Liver (tissue), 9 donors: ENCODE results near the gene ZFP36. TPM values are rescaled to one million over a fixed set of nuclear protein-coding genes. Genes with fewer than 3 reads are reported as not detected.
"Not testable (repeated sequence)": the region's sequence is repeated elsewhere in the genome, so short reads cannot be mapped to it uniquely, and the experiment has no call there.

ENCODE experiments used
- DNase-seq: peaks from one replicate; pipeline ENCODE4 v3.0.0-alpha.2; 2017; ENCODE audit warnings: low spot score
- H3K27ac ChIP-seq, 2 donors: one replicate each; pipeline ENCODE4 v1.7.0; 2013; ENCODE audit warnings: inconsistent platforms in 2 of 2, low read length in 2 of 2, control low read depth in 1 of 2, low read depth in 1 of 2, mild to moderate bottlenecking in 1 of 2
- H3K27me3 ChIP-seq, 4 donors: one replicate each; pipeline versions ENCODE4 v1.6.1 to v1.7.0; 2013; ENCODE audit warnings: low read length in 3 of 4, inconsistent platforms in 1 of 4, mild to moderate bottlenecking in 1 of 4, moderate library complexity in 1 of 4; ENCODE audit not compliant: control insufficient read depth in 4 of 4, insufficient read depth in 4 of 4
- H3K36me3 ChIP-seq, 4 donors: one replicate each; pipeline versions ENCODE4 v1.6.1 to v1.7.0; 2013; ENCODE audit warnings: low read length in 3 of 4, mild to moderate bottlenecking in 3 of 4, low read depth in 1 of 4, moderate library complexity in 1 of 4; ENCODE audit not compliant: control insufficient read depth in 4 of 4, insufficient read depth in 3 of 4
- H3K4me1 ChIP-seq, 4 donors: one replicate each; pipeline versions ENCODE4 v1.6.1 to v1.7.0; 2013; ENCODE audit warnings: low read length in 3 of 4, mild to moderate bottlenecking in 3 of 4, moderate library complexity in 1 of 4; ENCODE audit not compliant: control insufficient read depth in 4 of 4, insufficient read depth in 4 of 4
- H3K4me3 ChIP-seq, 3 donors: one replicate each; pipeline versions ENCODE4 v1.6.1 to v1.7.0; 2013; ENCODE audit warnings: low read length in 3 of 3, control low read depth in 1 of 3, low read depth in 1 of 3, mild to moderate bottlenecking in 1 of 3
- H3K9ac ChIP-seq, 2 donors: one replicate each; pipeline ENCODE4 v1.7.0; 2013; ENCODE audit warnings: low read length in 2 of 2, mild to moderate bottlenecking in 2 of 2, moderate library complexity in 2 of 2, control low read depth in 1 of 2, low read depth in 1 of 2
- H3K9me3 ChIP-seq, 4 donors: one replicate each; pipeline versions ENCODE4 v1.6.1 to v1.7.0; 2013; ENCODE audit warnings: low read length in 3 of 4; ENCODE audit not compliant: control insufficient read depth in 4 of 4
- ATF3 ChIP-seq: IDR thresholded peaks from 2 replicates; pipeline ENCODE4 v1.6.1; 2016; ENCODE audit warnings: antibody characterized with exemption
- EGR1 ChIP-seq, 2 donors: IDR thresholded peaks; 2 replicates each; pipeline ENCODE4 v1.6.1; 2016 to 2018; ENCODE audit warnings: antibody characterized with exemption in 2 of 2, low read depth in 2 of 2
- FOXA1 ChIP-seq: IDR thresholded peaks from 2 replicates; pipeline ENCODE4 v1.6.1; 2016; ENCODE audit warnings: antibody characterized with exemption
- FOXA2 ChIP-seq: IDR thresholded peaks from 2 replicates; pipeline ENCODE4 v1.6.1; 2016; ENCODE audit warnings: antibody characterized with exemption
- GABPA ChIP-seq, 2 donors: IDR thresholded peaks in 1 of 2; conservative IDR thresholded peaks in 1 of 2; 2 replicates each; pipeline ENCODE4 v1.6.1; 2016; ENCODE audit warnings: antibody characterized with exemption in 2 of 2, mild to moderate bottlenecking in 1 of 2, moderate library complexity in 1 of 2
- HNF4A ChIP-seq, 2 donors: conservative IDR thresholded peaks; 2 replicates each; pipeline ENCODE4 v1.6.1; 2016; ENCODE audit warnings: antibody characterized with exemption in 2 of 2, mild to moderate bottlenecking in 2 of 2
- HNF4G ChIP-seq: IDR thresholded peaks from 2 replicates; pipeline ENCODE4 v1.6.1; 2016; ENCODE audit warnings: antibody characterized with exemption
- JUND ChIP-seq, 2 donors: IDR thresholded peaks; 2 replicates each; pipeline ENCODE4 v1.6.1; 2016; ENCODE audit warnings: antibody characterized with exemption in 2 of 2
- NR2F2 ChIP-seq: IDR thresholded peaks from 2 replicates; pipeline ENCODE4 v1.6.1; 2016; ENCODE audit warnings: antibody characterized with exemption
- RAD21 ChIP-seq, 2 donors: IDR thresholded peaks; 2 replicates each; pipeline ENCODE4 v1.6.1; 2016; ENCODE audit warnings: antibody characterized with exemption in 2 of 2, mild to moderate bottlenecking in 2 of 2
- RXRA ChIP-seq, 2 donors: IDR thresholded peaks; 2 replicates each; pipeline ENCODE4 v1.6.1; 2017 to 2018; ENCODE audit warnings: antibody characterized with exemption in 2 of 2, mild to moderate bottlenecking in 1 of 2
- SP1 ChIP-seq: IDR thresholded peaks from 2 replicates; pipeline ENCODE4 v1.6.1; 2018; ENCODE audit warnings: antibody characterized with exemption, mild to moderate bottlenecking
- TAF1 ChIP-seq: conservative IDR thresholded peaks from 2 replicates; pipeline ENCODE4 v1.6.1; 2016; ENCODE audit warnings: antibody characterized with exemption, mild to moderate bottlenecking
- YY1 ChIP-seq: IDR thresholded peaks from 2 replicates; pipeline ENCODE4 v1.6.1; 2016; ENCODE audit warnings: antibody characterized with exemption, mild to moderate bottlenecking
- ZBTB33 ChIP-seq: IDR thresholded peaks from 2 replicates; pipeline ENCODE4 v1.6.1; 2016; ENCODE audit warnings: antibody characterized with exemption
- WGBS: extraction: QIAGEN DNeasy Blood & Tissue Kit; methylation state at CpG from one replicate; pipeline ENCODE4 v1.1.7; 2013; 5-methylcytosine and 5-hydroxymethylcytosine counted together
- polyA plus RNA-seq, 2 donors: library from polyadenylated mRNA; stranded (reverse) in 1 of 2; unstranded in 1 of 2; fragments of 200-250 nt in 1 of 2; fragments of >200 nt in 1 of 2; fragmentation: Nextera tagmentation in 1 of 2; extraction: Ambion mirVana in 1 of 2; gene quantifications; one replicate each; pipeline versions ENCODE4 v1.2.1 to v1.2.3, GENCODE V29; 2013 to 2015
- total RNA-seq, 2 donors: library from RNA; depleted of rRNA; stranded (reverse); fragments of >200 nt; gene quantifications; one replicate each; pipeline ENCODE4 v1.2.3, GENCODE V29; 2014
- TF ChIP-seq, protein P1 (sequence below): IDR thresholded peaks from 2 replicates; pipeline ENCODE4 v1.6.1; 2016; ENCODE audit warnings: antibody characterized with exemption, mild to moderate bottlenecking
- TF ChIP-seq, protein P2 (sequence below): IDR thresholded peaks from 2 replicates; pipeline ENCODE4 v1.6.1; 2016; ENCODE audit warnings: antibody characterized with exemption
- TF ChIP-seq, protein P3 (sequence below): fragments of 150-350 bp; IDR thresholded peaks from 2 replicates; pipeline ENCODE4 v1.5.1; 2017; ENCODE audit warnings: improper control_type of control experiment, low read depth, low read length; ENCODE audit not compliant: missing input control
- donor health status: healthy.
- donor health status: healthy.
- donor health status: healthy.
- donor health status: healthy.
- donor health status: healthy.

The ZFP36 gene
- total and polyA plus RNA-seq, 4 donors, result 3.6 to 91.9 (median 35.5) TPM

- Histone ChIP-seq H3K9ac (no peak overlapping the region), H3K27ac (peak overlapping the region; percentile 78 to 83), H3K36me3 (peaks cover 14 to 41% (median 27%) of the 10 kb centered on the region in 4 donors), H3K27me3 (no peaks in the 10 kb centered on the region), H3K4me1 (peaks cover 15 to 50% (median 47%) of the 10 kb centered on the region in 4 donors), H3K9me3 (no peaks in the 10 kb centered on the region), H3K4me3 (peak overlapping the region; percentile 8 to 26 (median 14))
- DNase-seq, result peak; percentile 51
- WGBS, result 34% methylated on average over 18 of the region's 18 CpGs
- TF ChIP-seq ATF3 (peak; percentile 82), GABPA (IDR thresholded peaks at IDR 0.05 in 1 of 2, conservative IDR thresholded peaks at IDR 0.05 in 1 of 2) (peak in 1 of 2 donors; percentile 46), EGR1 (IDR thresholded peaks at IDR 0.05; ENCODE audit: low read depth in 2 of 2) (peak in 1 of 2 donors; percentile 68), SP1 (peak; percentile 97), NR2F2 (peak; percentile 49), JUND (IDR thresholded peaks at IDR 0.05) (peak; percentile 67 to 89), YY1 (peak; percentile 88), HNF4G (peak; percentile 98), TAF1 (no peak), RXRA (IDR thresholded peaks at IDR 0.05) (peak; percentile 90 to 91), RAD21 (IDR thresholded peaks at IDR 0.05) (peak in 1 of 2 donors; percentile 30), FOXA2 (no peak), FOXA1 (no peak), ZBTB33 (peak; percentile 70), HNF4A (conservative IDR thresholded peaks at IDR 0.05) (peak; percentile 96 to 99)
- TF ChIP-seq, protein P1, sequence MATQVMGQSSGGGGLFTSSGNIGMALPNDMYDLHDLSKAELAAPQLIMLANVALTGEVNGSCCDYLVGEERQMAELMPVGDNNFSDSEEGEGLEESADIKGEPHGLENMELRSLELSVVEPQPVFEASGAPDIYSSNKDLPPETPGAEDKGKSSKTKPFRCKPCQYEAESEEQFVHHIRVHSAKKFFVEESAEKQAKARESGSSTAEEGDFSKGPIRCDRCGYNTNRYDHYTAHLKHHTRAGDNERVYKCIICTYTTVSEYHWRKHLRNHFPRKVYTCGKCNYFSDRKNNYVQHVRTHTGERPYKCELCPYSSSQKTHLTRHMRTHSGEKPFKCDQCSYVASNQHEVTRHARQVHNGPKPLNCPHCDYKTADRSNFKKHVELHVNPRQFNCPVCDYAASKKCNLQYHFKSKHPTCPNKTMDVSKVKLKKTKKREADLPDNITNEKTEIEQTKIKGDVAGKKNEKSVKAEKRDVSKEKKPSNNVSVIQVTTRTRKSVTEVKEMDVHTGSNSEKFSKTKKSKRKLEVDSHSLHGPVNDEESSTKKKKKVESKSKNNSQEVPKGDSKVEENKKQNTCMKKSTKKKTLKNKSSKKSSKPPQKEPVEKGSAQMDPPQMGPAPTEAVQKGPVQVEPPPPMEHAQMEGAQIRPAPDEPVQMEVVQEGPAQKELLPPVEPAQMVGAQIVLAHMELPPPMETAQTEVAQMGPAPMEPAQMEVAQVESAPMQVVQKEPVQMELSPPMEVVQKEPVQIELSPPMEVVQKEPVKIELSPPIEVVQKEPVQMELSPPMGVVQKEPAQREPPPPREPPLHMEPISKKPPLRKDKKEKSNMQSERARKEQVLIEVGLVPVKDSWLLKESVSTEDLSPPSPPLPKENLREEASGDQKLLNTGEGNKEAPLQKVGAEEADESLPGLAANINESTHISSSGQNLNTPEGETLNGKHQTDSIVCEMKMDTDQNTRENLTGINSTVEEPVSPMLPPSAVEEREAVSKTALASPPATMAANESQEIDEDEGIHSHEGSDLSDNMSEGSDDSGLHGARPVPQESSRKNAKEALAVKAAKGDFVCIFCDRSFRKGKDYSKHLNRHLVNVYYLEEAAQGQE, result no peak
- TF ChIP-seq, protein P2, sequence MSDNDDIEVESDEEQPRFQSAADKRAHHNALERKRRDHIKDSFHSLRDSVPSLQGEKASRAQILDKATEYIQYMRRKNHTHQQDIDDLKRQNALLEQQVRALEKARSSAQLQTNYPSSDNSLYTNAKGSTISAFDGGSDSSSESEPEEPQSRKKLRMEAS, result peak; percentile 74
- TF ChIP-seq, protein P3, sequence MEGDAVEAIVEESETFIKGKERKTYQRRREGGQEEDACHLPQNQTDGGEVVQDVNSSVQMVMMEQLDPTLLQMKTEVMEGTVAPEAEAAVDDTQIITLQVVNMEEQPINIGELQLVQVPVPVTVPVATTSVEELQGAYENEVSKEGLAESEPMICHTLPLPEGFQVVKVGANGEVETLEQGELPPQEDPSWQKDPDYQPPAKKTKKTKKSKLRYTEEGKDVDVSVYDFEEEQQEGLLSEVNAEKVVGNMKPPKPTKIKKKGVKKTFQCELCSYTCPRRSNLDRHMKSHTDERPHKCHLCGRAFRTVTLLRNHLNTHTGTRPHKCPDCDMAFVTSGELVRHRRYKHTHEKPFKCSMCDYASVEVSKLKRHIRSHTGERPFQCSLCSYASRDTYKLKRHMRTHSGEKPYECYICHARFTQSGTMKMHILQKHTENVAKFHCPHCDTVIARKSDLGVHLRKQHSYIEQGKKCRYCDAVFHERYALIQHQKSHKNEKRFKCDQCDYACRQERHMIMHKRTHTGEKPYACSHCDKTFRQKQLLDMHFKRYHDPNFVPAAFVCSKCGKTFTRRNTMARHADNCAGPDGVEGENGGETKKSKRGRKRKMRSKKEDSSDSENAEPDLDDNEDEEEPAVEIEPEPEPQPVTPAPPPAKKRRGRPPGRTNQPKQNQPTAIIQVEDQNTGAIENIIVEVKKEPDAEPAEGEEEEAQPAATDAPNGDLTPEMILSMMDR, result no peak
Measured at GRCh38 chr19:39377373-39378362, 29.0 kb upstream of the ZFP36 start.

GRCh38 chr19:39379366-39379765 lies 27.3 kb upstream of the ZFP36 start:
- peaks cover 14 to 54% (median 35%) of the 10 kb centered on the region in 4 donors for H3K36me3 ChIP-seq
- not testable (repeated sequence) for H3K4me3 ChIP-seq, DNase-seq, H3K27me3 ChIP-seq, H3K27ac ChIP-seq, H3K9ac ChIP-seq, H3K9me3 ChIP-seq
- WGBS, result 97% methylated on average over 4 of the region's 4 CpGs
- peaks cover 15 to 37% (median 35%) of the 10 kb centered on the region in 4 donors for H3K4me1 ChIP-seq
